Common myeloid progenitor, CD34-positive (primary cell): ENCODE measurements around the gene P2RY14.
A peak's percentile ranks its signal among the peaks of the same experiment; 100 is the strongest.

ENCODE experiments used
- CTCF ChIA-PET: fragments of 350-600 bp; sonication (Branson Sonifier 250); formaldehyde crosslinking; loops from one replicate; lab custom pipeline; 2021; ENCODE audit warnings: antibody characterized with exemption; lab: Charles Lee
- POLR2A ChIA-PET: fragments of 350-600 bp; sonication (Branson Sonifier 250); formaldehyde crosslinking; loops from one replicate; lab custom pipeline; 2021; ENCODE audit warnings: antibody characterized with exemption; lab: Charles Lee
- DNase-seq, 3 donors: peaks; one replicate each; pipeline versions ENCODE4 v3.0.0 to v3.0.0-alpha.2; 2013
- H3K27ac ChIP-seq, 2 experiments: 1 replicate in 1 of 2; 2 replicates in 1 of 2; pipeline ENCODE4 v1.7.0; 2013; ENCODE audit warnings: inconsistent platforms in 2 of 2, low read length in 2 of 2, mild to moderate bottlenecking in 2 of 2, low read depth in 1 of 2, moderate library complexity in 1 of 2; ENCODE audit not compliant: severe bottlenecking in 2 of 2, insufficient read depth in 1 of 2, poor library complexity in 1 of 2
- H3K27me3 ChIP-seq, 5 experiments: replicated peaks in 2 of 5; 1 replicate in 3 of 5; 2 replicates in 2 of 5; pipeline versions ENCODE4 v1.6.1 to v1.7.0; 2013; ENCODE audit warnings: low read length in 4 of 5, mild to moderate bottlenecking in 2 of 5, moderate library complexity in 2 of 5, inconsistent platforms in 1 of 5; ENCODE audit not compliant: insufficient read depth in 5 of 5, control insufficient read depth in 4 of 5
- H3K36me3 ChIP-seq, 4 experiments: 1 replicate in 2 of 4; 2 replicates in 2 of 4; pipeline versions ENCODE4 v1.6.1 to v1.7.0; 2013; ENCODE audit warnings: low read length in 3 of 4, control low read depth in 1 of 4, mild to moderate bottlenecking in 1 of 4; ENCODE audit not compliant: control insufficient read depth in 4 of 4, insufficient read depth in 4 of 4
- H3K4me1 ChIP-seq, 4 experiments: 1 replicate in 3 of 4; 2 replicates in 1 of 4; pipeline versions ENCODE4 v1.6.1 to v1.7.1; 2013; ENCODE audit warnings: low read length in 3 of 4, mild to moderate bottlenecking in 3 of 4, control low read depth in 1 of 4, inconsistent platforms in 1 of 4, moderate library complexity in 1 of 4; ENCODE audit not compliant: control insufficient read depth in 4 of 4, insufficient read depth in 4 of 4; ENCODE audit errors: control extremely low read depth in 1 of 4
- H3K4me3 ChIP-seq, 7 experiments: 1 replicate in 4 of 7; 2 replicates in 3 of 7; pipeline versions ENCODE4 v1.5.1 to v1.7.0; 2013; ENCODE audit warnings: mild to moderate bottlenecking in 7 of 7, low read length in 6 of 7, moderate library complexity in 6 of 7, inconsistent platforms in 2 of 7, low read depth in 2 of 7, control low read depth in 1 of 7; ENCODE audit not compliant: insufficient read depth in 4 of 7, control insufficient read depth in 1 of 7; ENCODE audit errors: extremely low read depth in 1 of 7
- H3K9me3 ChIP-seq, 5 experiments: 1 replicate in 4 of 5; 2 replicates in 1 of 5; pipeline versions ENCODE4 v1.6.1 to v1.7.1; 2013; ENCODE audit warnings: low read length in 4 of 5, mild to moderate bottlenecking in 2 of 5, inconsistent platforms in 1 of 5, low read depth in 1 of 5, moderate library complexity in 1 of 5; ENCODE audit not compliant: control insufficient read depth in 4 of 5, insufficient read depth in 2 of 5; ENCODE audit errors: control extremely low read depth in 1 of 5
- WGBS: methylation state at CpG from one replicate; pipeline ENCODE4 v1.1.5; 2013; ENCODE audit not compliant: insufficient coverage; 5-methylcytosine and 5-hydroxymethylcytosine counted together

Gene P2RY14

GRCh38 chr3:151216641-151217607 lies 61.4 kb downstream of the P2RY14 start:
- Histone ChIP-seq H3K4me1 (peaks cover 0 to 5% (median 0%) of the 10 kb centered on the region in 4 experiments), H3K4me3 (no peak overlapping the region), H3K27me3 (no peaks in the 10 kb centered on the region), H3K27ac (no peak overlapping the region), H3K36me3 (peaks cover 0 to 29% (median 6%) of the 10 kb centered on the region in 4 experiments), H3K9me3 (peaks cover 0 to 3% (median 0%) of the 10 kb centered on the region in 5 experiments)
- ChIA-PET POLR2A (interaction anchor here (0.6 kb wide), 1 partner anchor 12 kb away, joined by 4 read pairs; no protein-coding TSS in a partner anchor), CTCF (interaction anchor here (0.8 to 4.6 kb wide), 6 partner anchors 8 to 75 kb away, joined by 3 to 29 read pairs (median 4); partner anchors contain the start of gene GPR171)
- WGBS = 100% methylated on average over 1 of the region's 3 CpGs
- peak in 1 of 3 donors; percentile 48 for DNase-seq

GRCh38 chr3:151214459-151214858 lies 63.9 kb downstream of the P2RY14 start:
- ChIA-PET CTCF (interaction anchor here (0.6 to 4.6 kb wide), 5 partner anchors 9 to 199 kb away, joined by 3 to 29 read pairs (median 3); no protein-coding TSS in a partner anchor), POLR2A (no interaction called here)
- no peak for DNase-seq
- H3K36me3 ChIP-seq = peaks cover 0 to 11% (median 1%) of the 10 kb centered on the region in 4 experiments
- no peak overlapping the region for H3K27ac ChIP-seq
- no peaks in the 10 kb centered on the region for H3K27me3 ChIP-seq
- H3K4me1 ChIP-seq = peaks cover 5 to 21% (median 15%) of the 10 kb centered on the region in 4 experiments
- WGBS = no CpG with 5 or more reads among the region's 1 CpG
- H3K4me3 ChIP-seq = no peak overlapping the region
- no peaks in the 10 kb centered on the region for H3K9me3 ChIP-seq

- Histone ChIP-seq H3K4me3 (no peak overlapping the region), H3K4me1 (peaks cover 5 to 27% (median 15%) of the 10 kb centered on the region in 4 experiments), H3K36me3 (peaks cover 0 to 9% (median 1%) of the 10 kb centered on the region in 4 experiments), H3K9me3 (no peaks in the 10 kb centered on the region), H3K27me3 (no peaks in the 10 kb centered on the region), H3K27ac (no peak overlapping the region)
- no peak for DNase-seq
- WGBS = 98% methylated on average over 5 of the region's 5 CpGs
- ChIA-PET CTCF (interaction anchor here (0.8 kb wide), 1 partner anchor 69 kb away, joined by 4 read pairs; no protein-coding TSS in a partner anchor), POLR2A (no interaction called here)
Observed at GRCh38 chr3:151213881-151214280, 64.5 kb downstream of the P2RY14 start.

- ChIA-PET POLR2A (no interaction called here), CTCF (interaction anchor here (1.0 to 7.2 kb wide), 2 partner anchors 13 to 46 kb away, joined by 3 to 48 read pairs; no protein-coding TSS in a partner anchor)
- H3K4me1 ChIP-seq = peaks cover 5 to 30% (median 15%) of the 10 kb centered on the region in 4 experiments
- H3K36me3 ChIP-seq = peaks cover 0 to 9% (median 1%) of the 10 kb centered on the region in 4 experiments
- no peak overlapping the region for H3K4me3 ChIP-seq
- H3K27me3 ChIP-seq = no peaks in the 10 kb centered on the region
- no peak for DNase-seq
- WGBS = 90% methylated on average over 3 of the region's 4 CpGs
- no peaks in the 10 kb centered on the region for H3K9me3 ChIP-seq
- H3K27ac ChIP-seq = no peak overlapping the region
Observed at GRCh38 chr3:151213151-151213550, 65.2 kb downstream of the P2RY14 start.

GRCh38 chr3:151210676-151211381 lies 67.5 kb downstream of the P2RY14 start:
- Histone ChIP-seq H3K9me3 (no peaks in the 10 kb centered on the region), H3K27ac (peak overlapping the region in 1 of 2 experiments; percentile 68), H3K36me3 (peaks cover 0 to 13% (median 5%) of the 10 kb centered on the region in 4 experiments), H3K4me3 (peak overlapping the region in 4 of 7 experiments; percentile 22 to 66 (median 40)), H3K27me3 (no peaks in the 10 kb centered on the region), H3K4me1 (peaks cover 5 to 36% (median 12%) of the 10 kb centered on the region in 4 experiments)
- peak; percentile 61 to 80 (median 74) for DNase-seq
- CTCF ChIA-PET = interaction anchor here (0.6 to 7.2 kb wide), 14 partner anchors 9 to 202 kb away, joined by 3 to 48 read pairs (median 4); partner anchors contain the start of gene P2RY14
- 22% methylated on average over 3 of the region's 4 CpGs for WGBS
- POLR2A ChIA-PET = no interaction called here

DNA sequence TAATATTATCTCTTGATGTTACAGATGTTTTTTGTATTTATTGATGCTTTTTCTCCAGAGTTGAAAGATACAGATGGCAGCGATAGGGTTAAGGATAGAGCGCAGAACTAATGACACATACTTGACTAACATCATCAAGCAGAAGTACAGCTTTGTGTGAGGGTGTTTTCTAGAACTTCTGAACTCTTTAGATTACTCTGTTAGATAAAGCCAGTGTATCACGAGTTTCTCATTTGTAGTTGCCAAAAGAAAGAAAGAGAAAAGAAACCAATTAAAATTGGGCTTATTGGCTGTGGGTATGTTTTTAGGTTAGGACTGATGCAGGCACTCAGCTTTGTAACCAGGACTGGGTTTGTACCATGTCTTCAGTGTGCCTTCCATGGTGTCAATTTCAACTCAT lies 68.7 kb downstream of the P2RY14 start:
- H3K4me1 ChIP-seq = peaks cover 5 to 36% (median 12%) of the 10 kb centered on the region in 4 experiments
- POLR2A ChIA-PET = no interaction called here

More for the DNA sequence above, 68.7 kb downstream of the P2RY14 start:
- no peaks in the 10 kb centered on the region for H3K9me3 ChIP-seq
- WGBS = no CpG with 5 or more reads among the region's 3 CpGs
- H3K4me3 ChIP-seq = no peak overlapping the region
- peak in 2 of 3 donors; percentile 15 to 44 for DNase-seq
- peaks cover 0 to 13% (median 5%) of the 10 kb centered on the region in 4 experiments for H3K36me3 ChIP-seq
- no peak overlapping the region for H3K27ac ChIP-seq
- H3K27me3 ChIP-seq = no peaks in the 10 kb centered on the region
- CTCF ChIA-PET = interaction anchor here (1.1 to 7.2 kb wide), 7 partner anchors 10 to 83 kb away, joined by 3 to 48 read pairs (median 7); partner anchors contain the start of gene P2RY14
